IPS-18c (cell line): ENCODE data around the gene SETD2.
"Not testable (repeated sequence)": the region's sequence is repeated elsewhere in the genome, so short reads cannot be mapped to it uniquely, and the experiment has no call there.

Source experiments
- H3K4me3 ChIP-seq: 2 replicates; pipeline ENCODE4 v1.7.0; 2013; ENCODE audit warnings: low read depth, mild to moderate bottlenecking, low read length, moderate library complexity; ENCODE audit not compliant: insufficient read depth
- H3K9me3 ChIP-seq: one replicate; pipeline ENCODE4 v1.6.1; 2013; ENCODE audit warnings: mild to moderate bottlenecking, low read length, moderate library complexity; ENCODE audit not compliant: control insufficient read depth, insufficient read depth

The SETD2 gene

DNA sequence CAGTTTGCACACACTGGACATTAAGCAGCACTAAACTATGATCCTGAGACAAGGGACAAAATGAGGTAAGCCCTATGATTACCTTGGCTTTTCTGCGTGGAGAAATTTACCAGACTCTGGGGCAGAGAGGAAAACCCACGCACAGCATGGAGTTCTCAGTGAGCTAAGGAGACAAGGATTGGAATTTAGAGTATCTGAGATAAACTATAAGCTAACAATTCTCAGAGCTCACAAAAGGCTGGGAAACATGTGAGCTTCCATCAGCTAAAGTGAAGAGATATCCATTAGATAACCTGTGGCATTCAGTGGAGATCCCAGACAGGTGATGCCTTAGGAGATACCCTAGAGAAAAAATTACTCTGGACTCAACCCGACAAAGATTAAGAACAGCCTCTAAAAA, 135.8 kb downstream of the SETD2 start:
- Histone ChIP-seq H3K4me3 (no peak overlapping the region), H3K9me3 (no peaks in the 10 kb centered on the region)

DNA sequence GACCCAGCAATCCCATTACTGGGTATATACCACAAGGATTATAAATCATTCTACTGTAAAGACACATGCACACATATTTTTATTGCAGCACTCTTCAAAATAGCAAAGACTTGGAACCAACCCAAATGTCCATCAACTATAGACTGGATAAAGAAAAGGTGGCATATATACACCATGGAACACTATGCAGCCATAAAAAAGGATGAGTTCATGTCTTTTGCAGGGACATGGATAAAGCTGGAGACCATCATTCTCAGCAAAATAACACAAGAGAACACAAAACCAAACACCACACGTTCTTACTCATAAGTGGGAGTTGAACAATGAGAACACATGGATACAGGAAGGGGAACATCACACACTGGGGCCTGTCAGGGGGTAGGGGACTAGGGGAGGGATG, 137.5 kb downstream of the SETD2 start:
- H3K9me3 ChIP-seq, H3K4me3 ChIP-seq: not testable (repeated sequence)

DNA sequence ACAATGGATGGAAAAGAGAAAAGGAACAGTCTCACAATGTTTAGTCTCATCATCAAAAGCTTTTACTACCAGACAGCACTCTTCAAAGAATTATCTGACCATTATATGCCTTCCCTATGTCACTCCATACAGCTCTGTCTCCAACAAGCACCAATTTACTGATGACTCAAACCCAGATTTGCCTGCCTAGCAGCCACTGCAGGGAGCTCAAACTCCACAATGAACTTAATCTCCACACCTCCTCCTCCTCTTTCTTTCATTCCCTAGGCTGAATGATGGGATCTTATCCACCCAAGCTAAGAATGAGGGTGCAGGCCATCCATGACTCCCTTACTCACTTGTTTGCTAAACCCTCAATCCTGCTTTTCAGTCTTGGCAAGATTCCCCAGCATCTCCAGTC, 139.0 kb downstream of the SETD2 start:
- Histone ChIP-seq H3K4me3 (no peak overlapping the region), H3K9me3 (no peaks in the 10 kb centered on the region)

DNA sequence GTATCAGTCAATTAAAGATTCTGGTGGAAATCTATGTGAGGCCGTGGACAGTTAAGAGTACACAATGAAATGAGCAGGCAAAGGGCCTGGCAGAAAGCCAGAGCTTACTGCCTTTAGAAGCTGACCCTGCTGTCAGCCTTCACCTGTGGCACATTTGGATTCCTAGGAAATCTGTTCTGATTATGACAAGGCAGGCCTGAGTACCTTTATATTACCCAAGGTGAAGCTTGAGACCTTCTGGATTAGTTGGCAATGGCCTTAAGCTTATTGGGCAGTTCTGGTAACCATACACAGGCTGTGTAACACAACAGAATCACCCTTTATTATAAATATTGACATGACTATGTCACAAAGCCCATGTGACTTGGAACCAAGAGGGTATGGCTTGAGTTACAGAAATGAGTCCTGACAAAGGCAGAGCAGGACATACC, 141.3 kb downstream of the SETD2 start:
- Histone ChIP-seq H3K9me3 (no peaks in the 10 kb centered on the region), H3K4me3 (no peak overlapping the region)

DNA sequence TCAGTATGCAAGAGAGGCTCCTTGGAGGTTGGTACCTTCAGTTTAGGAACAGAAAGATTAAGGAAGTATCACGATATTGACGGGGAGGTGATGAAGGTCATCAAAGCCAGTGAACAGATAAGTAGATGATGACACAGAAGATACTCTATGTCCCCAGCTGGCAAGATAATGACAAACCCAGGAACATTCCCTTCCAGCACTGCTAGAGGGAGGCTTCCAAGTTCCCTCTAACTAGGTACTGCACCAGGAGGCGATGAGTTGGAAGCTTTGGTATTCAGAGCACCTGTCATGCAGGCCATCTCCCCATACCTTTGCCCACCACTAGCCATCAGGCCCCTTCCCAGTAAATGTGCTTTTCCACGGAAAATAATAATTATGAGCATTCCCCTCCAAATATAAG, 143.6 kb downstream of the SETD2 start:
- H3K9me3 ChIP-seq: no peaks in the 10 kb centered on the region
- no peak overlapping the region for H3K4me3 ChIP-seq

DNA sequence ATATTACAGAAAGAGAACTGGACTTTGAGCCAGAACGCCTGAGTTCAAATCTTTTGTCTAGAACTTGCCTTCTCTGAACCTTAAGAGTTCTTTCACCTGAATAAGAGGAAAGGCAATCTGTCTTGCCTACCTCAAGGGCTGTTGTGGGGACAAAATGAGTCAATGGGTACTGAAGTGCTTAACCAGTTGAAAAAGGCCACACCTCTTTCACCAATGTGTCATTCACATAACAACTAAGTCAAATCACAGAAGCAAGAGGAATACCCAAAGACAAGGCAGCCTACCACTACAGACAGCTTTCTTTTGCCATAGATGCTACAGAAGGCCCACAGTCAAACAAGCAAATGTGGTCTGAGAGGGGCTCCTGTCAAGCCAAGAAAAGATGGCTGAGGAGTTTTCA, 144.7 kb downstream of the SETD2 start:
- H3K4me3 ChIP-seq: no peak overlapping the region
- H3K9me3 ChIP-seq: no peaks in the 10 kb centered on the region

DNA sequence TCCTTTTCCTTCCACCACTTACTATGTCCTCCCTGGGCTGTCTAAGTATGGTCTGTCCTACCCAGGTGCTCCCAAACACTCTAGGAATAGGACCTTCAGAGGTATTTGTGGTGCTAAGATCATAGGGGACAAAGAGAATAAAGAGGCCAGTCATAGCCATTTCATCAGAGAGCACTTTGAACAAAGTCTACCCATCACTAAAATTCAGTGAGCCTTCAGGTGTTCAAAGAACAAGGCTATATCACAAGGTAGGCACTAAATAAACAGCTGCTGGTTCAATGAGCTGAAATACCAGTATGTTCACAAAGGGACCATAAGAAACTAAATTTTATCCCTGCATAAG, 145.7 kb downstream of the SETD2 start:
- H3K4me3 ChIP-seq: no peak overlapping the region
- H3K9me3 ChIP-seq: no peaks in the 10 kb centered on the region

DNA sequence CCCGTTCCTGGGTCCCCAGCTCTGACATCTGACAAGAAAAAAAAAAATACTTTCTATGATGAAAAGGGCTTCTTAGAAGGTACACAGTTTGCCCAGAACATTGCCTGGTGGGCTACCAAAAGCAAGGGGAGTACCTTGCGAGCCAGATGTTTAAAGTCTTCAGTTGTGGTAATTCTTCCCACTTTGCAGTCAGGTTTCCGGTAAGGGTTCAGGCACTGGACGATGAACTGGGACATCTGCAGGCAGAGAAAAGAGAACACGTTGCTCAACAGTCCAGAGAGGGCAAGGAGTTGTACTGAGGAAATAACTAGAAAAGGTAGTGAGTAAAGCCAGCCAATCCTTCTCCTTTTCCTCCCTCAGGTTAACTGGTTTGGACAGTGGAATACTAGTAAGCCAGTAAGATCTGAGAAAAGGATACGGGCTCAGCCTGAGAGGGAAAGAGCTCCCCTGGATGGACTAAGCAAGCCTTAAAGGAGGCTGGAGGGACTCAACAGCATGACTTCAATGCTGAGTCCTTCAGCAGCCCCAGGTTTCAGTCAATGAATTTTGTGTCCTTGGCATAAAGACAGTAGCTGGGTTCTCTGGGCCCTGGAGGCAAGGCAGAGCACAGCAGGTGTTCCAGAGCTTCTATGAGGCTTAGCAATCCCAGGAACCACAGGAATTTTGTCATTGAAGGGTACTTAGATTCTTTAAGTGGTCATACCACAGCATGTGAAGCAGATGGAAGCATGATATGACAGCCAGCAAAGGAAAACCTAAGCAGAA, 146.2 kb downstream of the SETD2 start:
- Histone ChIP-seq H3K4me3 (no peak overlapping the region), H3K9me3 (no peaks in the 10 kb centered on the region)

DNA sequence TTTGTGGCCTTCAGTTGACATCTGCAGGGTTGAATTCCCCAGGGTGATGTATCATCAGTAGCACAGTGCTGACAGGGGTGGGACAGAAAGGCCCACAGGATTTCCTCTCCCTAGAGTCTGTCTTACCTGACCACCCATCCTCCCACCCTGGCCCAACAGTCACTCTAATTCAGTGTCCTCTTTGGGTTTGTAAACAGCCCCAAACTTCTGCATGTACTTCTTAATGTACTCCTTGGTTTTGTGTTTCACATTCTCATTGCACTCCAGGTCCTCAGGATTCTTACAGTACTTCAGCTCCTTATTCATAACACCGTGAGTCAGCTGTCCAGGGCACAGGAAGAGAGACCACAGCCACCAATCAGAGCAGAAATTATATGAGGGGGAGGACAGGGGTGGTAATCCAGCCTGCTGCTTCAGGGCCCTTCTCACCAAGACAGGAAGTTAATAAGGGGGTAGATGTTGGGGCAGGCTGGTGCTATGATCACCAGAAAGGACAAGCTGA, 146.9 kb downstream of the SETD2 start:
- Histone ChIP-seq H3K4me3 (no peak overlapping the region), H3K9me3 (no peaks in the 10 kb centered on the region)

DNA sequence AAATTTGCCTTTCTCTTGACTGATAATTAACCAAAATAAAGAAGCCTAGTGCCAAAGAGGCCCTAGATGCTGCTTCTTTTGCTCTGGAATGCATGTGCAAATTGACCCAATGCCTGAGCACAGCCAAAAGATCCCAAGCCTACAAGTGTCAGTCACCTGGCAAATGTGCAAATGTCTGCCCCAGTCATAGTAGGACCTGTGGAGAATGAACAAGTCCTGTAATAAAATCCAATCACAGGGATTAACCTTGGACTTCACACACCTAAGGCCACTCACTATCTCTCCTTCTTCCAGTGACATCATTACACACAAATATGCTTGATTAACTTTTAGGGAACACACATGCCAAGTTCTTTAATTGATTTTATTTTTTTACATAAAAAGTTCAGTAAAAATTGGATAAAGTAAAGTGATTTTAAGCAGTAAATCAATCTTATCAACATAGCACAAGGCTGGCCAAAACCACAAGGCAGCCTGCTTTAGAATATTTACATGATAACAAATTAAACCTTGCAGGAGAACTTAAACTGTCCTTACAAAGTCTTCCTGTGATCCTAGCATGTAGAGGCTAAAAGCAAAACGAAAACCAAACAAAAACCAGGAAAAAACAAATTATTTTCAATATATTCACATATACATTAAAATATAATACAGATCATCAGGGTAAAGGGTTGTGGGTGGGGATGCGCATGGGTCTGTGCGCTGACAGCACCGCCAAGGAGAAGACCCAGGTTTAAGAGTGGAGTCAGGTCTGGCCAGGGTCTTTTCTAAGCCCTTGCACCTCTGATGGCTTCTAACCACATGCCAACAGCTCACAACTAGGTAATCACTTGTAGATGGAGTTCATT, 147.6 kb downstream of the SETD2 start:
- H3K4me3 ChIP-seq: no peak overlapping the region
- no peaks in the 10 kb centered on the region for H3K9me3 ChIP-seq

DNA sequence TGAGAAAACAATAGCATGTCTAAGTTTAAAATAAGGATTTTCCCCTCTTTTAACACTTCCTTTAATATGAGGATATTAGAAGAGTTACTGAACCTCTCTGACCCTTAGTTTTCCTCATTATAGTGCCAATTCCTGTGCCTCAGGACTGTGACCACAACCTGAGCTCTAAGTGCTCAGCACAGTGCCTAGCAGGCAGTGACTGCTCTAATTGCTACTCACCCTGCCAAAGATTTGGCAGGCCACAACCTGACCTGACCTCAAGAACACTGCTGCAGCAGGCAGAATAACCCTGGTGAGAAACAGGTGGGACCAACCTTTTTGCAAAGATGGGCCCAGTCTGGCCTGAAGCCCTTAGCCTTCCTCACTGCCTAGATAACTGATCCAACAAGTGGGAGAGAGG, 148.8 kb downstream of the SETD2 start:
- no peak overlapping the region for H3K4me3 ChIP-seq
- no peaks in the 10 kb centered on the region for H3K9me3 ChIP-seq

DNA sequence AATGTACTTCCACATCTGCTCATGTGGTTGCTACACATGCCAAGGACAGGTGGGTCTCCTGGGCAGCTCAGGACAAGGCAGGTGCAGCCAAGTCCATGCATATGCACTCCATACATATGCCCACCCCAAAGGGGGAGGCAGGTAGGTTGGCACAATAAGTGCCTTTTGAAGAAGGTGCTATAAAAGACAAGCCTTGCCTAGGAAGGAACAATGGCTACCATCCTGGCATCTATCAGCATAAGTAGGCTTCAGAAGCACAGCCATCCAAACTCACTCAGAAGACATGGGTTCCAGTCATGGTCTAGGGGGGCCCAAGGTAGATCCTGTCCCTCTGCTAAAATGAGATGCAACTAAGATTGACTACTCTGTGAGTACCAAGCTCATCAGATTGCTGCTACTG, 149.9 kb downstream of the SETD2 start:
- no peak overlapping the region for H3K4me3 ChIP-seq
- no peaks in the 10 kb centered on the region for H3K9me3 ChIP-seq

DNA sequence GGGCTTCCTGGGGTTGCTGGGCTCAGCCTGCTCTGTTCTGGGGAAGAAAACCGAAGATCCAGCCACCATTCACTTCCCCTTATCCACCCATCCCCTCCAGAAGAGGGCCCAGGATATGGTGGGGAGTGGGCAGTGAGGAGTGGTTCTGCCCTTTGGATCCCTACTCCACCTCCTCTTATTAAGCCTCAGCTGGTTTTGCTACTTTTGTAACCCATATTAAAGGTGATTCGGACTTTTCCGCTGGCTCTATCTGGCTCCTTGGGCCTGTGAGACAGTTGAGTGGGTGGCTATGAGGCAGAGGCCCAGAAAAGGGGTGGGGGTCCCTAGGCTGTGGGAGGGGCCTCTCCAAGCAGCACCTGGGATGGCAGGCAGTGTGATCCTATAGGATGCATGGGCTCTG, 150.7 kb downstream of the SETD2 start:
- H3K9me3 ChIP-seq: no peaks in the 10 kb centered on the region
- H3K4me3 ChIP-seq: no peak overlapping the region

DNA sequence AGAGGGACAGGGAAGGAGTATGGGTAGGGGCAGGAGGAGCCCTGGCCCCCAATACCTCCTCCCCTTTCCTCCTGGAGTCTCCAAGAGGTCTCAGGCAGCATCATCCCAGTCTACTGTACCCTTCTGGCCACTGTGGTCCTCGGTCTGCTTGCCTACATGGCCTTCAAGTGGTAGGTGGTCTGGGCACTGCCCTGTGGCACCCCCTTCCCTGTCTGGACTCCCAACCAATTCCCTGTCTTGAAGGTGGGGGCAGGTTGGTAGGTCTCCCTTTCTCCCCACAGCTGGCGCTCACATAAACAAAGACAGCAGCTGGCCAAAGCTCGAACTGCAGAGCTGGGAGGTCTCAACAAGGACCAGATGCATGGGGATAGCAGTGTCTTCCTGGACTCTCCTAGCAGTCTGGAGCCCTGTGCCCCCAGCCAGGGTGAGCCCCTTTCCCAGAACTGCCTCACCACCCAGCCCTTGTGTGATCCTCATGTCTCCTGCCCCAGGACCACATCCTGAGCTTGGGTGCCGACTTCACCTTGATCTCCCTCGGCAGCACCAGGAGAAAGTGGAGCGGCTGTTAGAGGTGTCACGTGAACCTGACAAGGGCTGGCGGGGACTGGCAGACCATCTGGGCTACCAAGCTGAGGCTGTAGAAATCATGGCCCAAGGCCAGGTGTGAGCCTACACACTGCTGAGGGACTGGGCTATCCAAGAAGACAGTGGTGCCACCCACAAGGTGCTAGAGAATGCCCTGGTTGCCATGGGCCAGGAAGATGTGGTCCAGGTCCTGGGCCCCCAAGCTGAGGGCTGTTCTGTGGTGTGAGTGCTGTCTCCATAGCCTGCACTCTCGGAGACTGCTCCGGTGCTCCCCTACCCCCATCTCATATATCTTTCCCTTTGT, 151.3 kb downstream of the SETD2 start:
- Histone ChIP-seq H3K4me3 (no peak overlapping the region), H3K9me3 (no peaks in the 10 kb centered on the region)

DNA sequence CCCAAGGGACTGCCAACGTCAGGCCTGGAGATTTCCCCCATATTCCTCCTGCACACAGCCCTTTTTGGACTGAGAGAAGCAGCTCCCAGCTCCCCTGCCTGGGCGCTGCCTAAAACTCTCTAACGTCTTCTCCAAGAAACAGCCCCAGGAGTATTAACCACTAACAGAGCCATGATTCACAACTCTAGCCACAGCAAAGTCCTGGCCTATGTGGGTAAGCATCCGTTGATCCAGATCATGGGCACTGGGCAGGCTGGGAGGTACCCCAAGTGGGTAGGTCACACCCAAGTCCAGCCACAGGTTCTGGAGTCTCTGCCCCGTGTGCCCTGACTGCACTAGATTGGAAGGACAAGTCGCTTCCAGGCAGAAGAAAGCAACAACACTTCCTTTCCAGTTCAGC, 152.5 kb downstream of the SETD2 start:
- Histone ChIP-seq H3K4me3 (no peak overlapping the region), H3K9me3 (no peaks in the 10 kb centered on the region)

DNA sequence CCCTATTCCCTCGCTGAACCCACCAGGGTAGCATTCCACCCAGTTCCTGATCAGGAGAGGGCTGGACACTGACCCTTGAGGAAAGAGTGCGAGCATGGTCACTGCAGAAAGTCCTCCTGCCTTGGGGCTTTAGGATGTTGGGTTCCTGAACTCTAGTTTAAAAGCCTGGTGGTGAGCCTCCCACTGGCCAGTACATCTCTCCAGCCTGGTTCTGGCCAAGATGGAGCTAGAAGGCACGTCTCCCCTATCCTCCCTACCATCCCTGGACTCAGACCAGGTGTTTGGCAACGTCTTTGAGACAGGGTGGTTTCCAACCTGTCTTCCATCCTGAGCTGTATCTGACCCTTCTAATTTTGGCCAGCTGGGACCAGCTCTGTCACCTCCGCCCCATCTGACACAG, 153.0 kb downstream of the SETD2 start:
- no peaks in the 10 kb centered on the region for H3K9me3 ChIP-seq

DNA sequence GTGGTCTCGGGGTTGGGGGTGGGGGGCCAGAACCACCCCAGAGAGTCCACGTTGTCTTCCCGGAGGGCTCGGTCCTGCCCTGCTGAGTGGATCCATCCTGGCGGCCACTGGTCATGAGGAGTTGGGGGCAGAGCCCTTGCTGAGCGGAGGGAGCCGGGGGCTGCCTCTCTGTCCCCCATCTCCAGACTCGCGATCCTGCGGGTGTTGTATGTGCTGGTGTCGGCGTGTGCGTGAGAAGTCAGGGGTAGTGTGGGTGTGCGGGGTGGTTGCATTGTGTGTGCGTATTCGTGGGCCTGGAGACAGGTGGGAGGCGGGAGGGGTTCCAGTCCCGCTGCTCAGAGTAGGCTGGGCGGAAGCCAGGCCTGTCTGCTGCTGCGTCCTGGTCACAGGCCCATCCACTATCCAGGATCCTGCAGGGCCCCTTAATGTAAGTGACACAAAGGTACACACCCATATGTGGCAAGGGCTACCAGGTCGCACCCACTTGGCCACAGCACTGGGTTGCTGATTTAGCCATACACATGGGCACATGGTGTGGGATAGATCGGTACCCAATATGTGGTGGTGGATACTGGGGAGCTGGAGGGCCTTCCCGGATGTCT, 153.7 kb downstream of the SETD2 start:
- Histone ChIP-seq H3K9me3 (no peaks in the 10 kb centered on the region), H3K4me3 (peak overlapping the region; percentile 71; the same call in 1 of the 2 replicates)

More for the DNA sequence above, 153.0 kb downstream of the SETD2 start:
- no peak overlapping the region for H3K4me3 ChIP-seq
